B cell (primary cell): Measurements from ENCODE around the gene SPTBN2. TPM values are rescaled to one million over a fixed set of nuclear protein-coding genes. Genes with fewer than 3 reads are reported as not detected.

Experiments used
- ATAC-seq: fragments of 200-7000 bp; cut with Tn5 transposase; one replicate; pipeline ENCODE4 v1.10.0; 2021; ENCODE audit warnings: low read depth, mild to moderate bottlenecking, moderate number of reproducible peaks, moderate library complexity
- CTCF ChIA-PET: fragments of 350-600 bp; sonication (Branson Sonifier 250); formaldehyde crosslinking; loops from one replicate; lab custom pipeline; 2021; ENCODE audit warnings: antibody characterized with exemption, inconsistent platforms; lab: Charles Lee
- POLR2A ChIA-PET: fragments of 350-600 bp; sonication (Branson Sonifier 250); formaldehyde crosslinking; loops from one replicate; lab custom pipeline; 2021; ENCODE audit warnings: antibody characterized with exemption; lab: Charles Lee
- DNase-seq: peaks from one replicate; pipeline ENCODE4 v3.0.0; 2013
- H2AFZ ChIP-seq: 2 replicates; pipeline ENCODE4 v1.6.1; 2012; ENCODE audit warnings: mild to moderate bottlenecking, low read depth, low read length; ENCODE audit not compliant: insufficient read depth, poor library complexity, severe bottlenecking
- H3K27ac ChIP-seq, 2 donors: 1 replicate in 1 of 2; 2 replicates in 1 of 2; pipeline ENCODE4 v1.5.1; 2012 to 2013; ENCODE audit warnings: low read length in 2 of 2, mild to moderate bottlenecking in 2 of 2, moderate library complexity in 1 of 2
- H3K27me3 ChIP-seq, 4 experiments: fragments of 200-600 bp in 1 of 4; sonication (generic) in 1 of 4; replicated peaks in 1 of 4; 1 replicate in 2 of 4; 2 replicates in 2 of 4; pipeline versions ENCODE4 v1.6.1 to v1.7.0; 2013 to 2016; ENCODE audit warnings: low read length in 3 of 4, mild to moderate bottlenecking in 2 of 4, mixed read lengths in 1 of 4, moderate library complexity in 1 of 4; ENCODE audit not compliant: insufficient read depth in 4 of 4, control insufficient read depth in 3 of 4; ENCODE audit errors: control extremely low read depth in 1 of 4
- H3K36me3 ChIP-seq, 2 experiments: replicated peaks in 1 of 2; 1 replicate in 1 of 2; 2 replicates in 1 of 2; pipeline versions ENCODE4 v1.6.1 to v1.7.1; 2013; ENCODE audit warnings: low read length in 1 of 2; ENCODE audit not compliant: insufficient read depth in 2 of 2, control insufficient read depth in 1 of 2; ENCODE audit errors: control extremely low read depth in 1 of 2, extremely low read depth in 1 of 2
- H3K4me1 ChIP-seq, 2 donors: fragments of 200-600 bp in 1 of 2; sonication (generic) in 1 of 2; 1 replicate in 1 of 2; 2 replicates in 1 of 2; pipeline versions ENCODE4 v1.5.1 to v1.6.1; 2013 to 2017; ENCODE audit warnings: low read length in 2 of 2; ENCODE audit not compliant: control insufficient read depth in 2 of 2, insufficient read depth in 2 of 2
- H3K4me2 ChIP-seq: replicated peaks from 2 replicates; pipeline ENCODE3; 2012; ENCODE audit warnings: mild to moderate bottlenecking, low read depth, low read length; ENCODE audit not compliant: poor library complexity, severe bottlenecking
- H3K4me3 ChIP-seq, 5 experiments: fragments of 200-600 bp in 1 of 5; sonication (generic) in 1 of 5; 1 replicate in 3 of 5; 2 replicates in 2 of 5; pipeline versions ENCODE4 v1.5.1 to v1.7.0; 2011 to 2016; ENCODE audit warnings: low read length in 4 of 5, mild to moderate bottlenecking in 4 of 5, low read depth in 2 of 5, control low read depth in 1 of 5, moderate library complexity in 1 of 5; ENCODE audit not compliant: insufficient read depth in 1 of 5; ENCODE audit errors: control extremely low read depth in 1 of 5, extremely low read depth in 1 of 5
- H3K79me2 ChIP-seq: fragments of 200-600 bp; sonication (generic); one replicate; pipeline ENCODE4 v1.6.0; 2016; ENCODE audit warnings: low read length; ENCODE audit not compliant: control insufficient read depth, insufficient read depth
- H3K9ac ChIP-seq: fragments of 200-600 bp; sonication (generic); 2 replicates; pipeline ENCODE4 v1.6.1; 2017; ENCODE audit warnings: mild to moderate bottlenecking, low read length, moderate library complexity
- H3K9me3 ChIP-seq, 3 donors: one replicate each; pipeline versions ENCODE4 v1.6.1 to v1.7.1; 2013; ENCODE audit warnings: low read length in 2 of 3; ENCODE audit not compliant: control insufficient read depth in 2 of 3, insufficient read depth in 1 of 3; ENCODE audit errors: control extremely low read depth in 1 of 3
- H4K20me1 ChIP-seq: 2 replicates; pipeline ENCODE4 v1.6.0; 2012; ENCODE audit warnings: mild to moderate bottlenecking, low read length; ENCODE audit not compliant: insufficient read depth, control insufficient read depth, poor library complexity, severe bottlenecking
- H3K27ac Mint-ChIP-seq: one replicate; pipeline ENCODE4 v1.8.0; 2021; ENCODE audit warnings: mixed read lengths
- H3K27me3 Mint-ChIP-seq: one replicate; pipeline ENCODE4 v1.8.0; 2021; ENCODE audit warnings: mixed read lengths
- H3K4me1 Mint-ChIP-seq: one replicate; pipeline ENCODE4 v1.8.0; 2021; ENCODE audit warnings: mixed read lengths
- H3K4me3 Mint-ChIP-seq: one replicate; pipeline ENCODE4 v1.8.0; 2021; ENCODE audit warnings: mixed read lengths
- H3K9me3 Mint-ChIP-seq: one replicate; pipeline ENCODE4 v1.8.0; 2022; ENCODE audit warnings: mixed read lengths; ENCODE audit not compliant: insufficient read depth
- CTCF ChIP-seq: fragments of 200-600 bp; IDR thresholded peaks from one replicate; pipeline ENCODE4 v1.8.0; 2022; ENCODE audit warnings: antibody characterized with exemption, mild to moderate bottlenecking
- EZH2 ChIP-seq: IDR thresholded peaks from 2 replicates; pipeline ENCODE4 v1.6.1; 2012; ENCODE audit warnings: borderline replicate concordance, low read depth, mild to moderate bottlenecking, moderate library complexity, low read length; ENCODE audit not compliant: insufficient read depth, poor library complexity, severe bottlenecking
- WGBS: methylation state at CpG from one replicate; pipeline ENCODE4 v1.1.5; 2013; ENCODE audit warnings: missing lambda C conversion rate; ENCODE audit not compliant: insufficient coverage; 5-methylcytosine and 5-hydroxymethylcytosine counted together
- intact Hi-C: fragments of 100-400 bp; cut with micrococcal nuclease; formaldehyde crosslinking; loops from one replicate; pipeline ENCODE4 v1.10.0; 2022
- polyA plus RNA-seq: library from polyadenylated mRNA; depleted of rRNA; stranded (reverse); fragments of >200 nt; gene quantifications from 2 replicates; pipeline ENCODE4 v1.2.3, GENCODE V29; 2012
- total RNA-seq, 2 donors: library from RNA; stranded (reverse); fragments of 120-200 nt in 1 of 2; gene quantifications; 1 replicate in 1 of 2; 2 replicates in 1 of 2; pipeline versions ENCODE4 v1.2.3 to v1.2.4, GENCODE V29; 2013 to 2022

The SPTBN2 gene
- total and polyA plus RNA-seq, 2 donors (not counting 1 experiment from before 2014, with no cell fraction given), result 0.67 to 1.2 TPM

GRCh38 chr11:66694732-66695207 lies 34.2 kb downstream of the SPTBN2 start:
- no peaks in the 10 kb centered on the region for H3K27me3 ChIP-seq
- Mint-ChIP-seq H3K4me1 (peaks cover 4% of the 10 kb centered on the region), H3K4me3 (no peak overlapping the region), H3K9me3 (no peaks in the 10 kb centered on the region), H3K27ac (no peak overlapping the region), H3K27me3 (no peaks in the 10 kb centered on the region)
- WGBS, result 23% methylated on average over 6 of the region's 6 CpGs
- ATAC-seq, result peak; percentile 92
- POLR2A ChIA-PET, result interaction anchor here (0.8 to 2.4 kb wide), 2 partner anchors 139 to 359 kb away, joined by 6 read pairs; partner anchors contain the start of gene RIN1
- H3K9ac ChIP-seq, result no peak overlapping the region
- H4K20me1 ChIP-seq, result no peaks in the 10 kb centered on the region
- H3K4me1 ChIP-seq, result peaks cover 3 to 5% of the 10 kb centered on the region in 2 donors
- H3K27ac ChIP-seq, result no peak overlapping the region
- peak; percentile 88 for DNase-seq
- intact Hi-C loops, result loop anchor here (1.0 kb wide), 2 partner anchors 174 to 282 kb away; no protein-coding TSS in a partner anchor
- CTCF ChIA-PET, result interaction anchor here (0.7 to 10.4 kb wide), 22 partner anchors 9 to 386 kb away, joined by 3 to 182 read pairs (median 4); partner anchors contain the start of gene RBM4B
- H3K4me2 ChIP-seq, result peak overlapping the region; percentile 31
- no peaks in the 10 kb centered on the region for H3K79me2 ChIP-seq
- H3K4me3 ChIP-seq, result no peak overlapping the region
- TF ChIP-seq CTCF (peak; percentile 95), EZH2 (no peak)
- peak overlapping the region; percentile 44 for H2AFZ ChIP-seq
- peaks cover 0 to 7% (median 0%) of the 10 kb centered on the region in 3 donors for H3K9me3 ChIP-seq
- no peaks in the 10 kb centered on the region for H3K36me3 ChIP-seq

GRCh38 chr11:66694056-66694410 lies 35.0 kb downstream of the SPTBN2 start:
- ATAC-seq (no peak), DNase-seq (no peak)
- Mint-ChIP-seq H3K9me3 (no peaks in the 10 kb centered on the region), H3K4me1 (peaks cover 4% of the 10 kb centered on the region), H3K27ac (no peak overlapping the region), H3K4me3 (no peak overlapping the region), H3K27me3 (no peaks in the 10 kb centered on the region)
- no peaks in the 10 kb centered on the region for H3K36me3 ChIP-seq
- ChIA-PET POLR2A (interaction anchor here (2.4 kb wide), 1 partner anchor 140 kb away, joined by 6 read pairs; no protein-coding TSS in a partner anchor), CTCF (interaction anchor here (0.7 to 10.4 kb wide), 7 partner anchors 14 to 287 kb away, joined by 3 to 182 read pairs (median 3); no protein-coding TSS in a partner anchor)
- H3K9ac ChIP-seq, result no peak overlapping the region
- H4K20me1 ChIP-seq, result no peaks in the 10 kb centered on the region
- H3K27ac ChIP-seq, result no peak overlapping the region
- no peak overlapping the region for H3K4me3 ChIP-seq
- no peak overlapping the region for H2AFZ ChIP-seq
- H3K4me1 ChIP-seq, result peaks cover 3 to 5% of the 10 kb centered on the region in 2 donors
- H3K9me3 ChIP-seq, result no peaks in the 10 kb centered on the region
- H3K79me2 ChIP-seq, result no peaks in the 10 kb centered on the region
- 91% methylated on average over 12 of the region's 13 CpGs for WGBS
- intact Hi-C loops, result loop anchor here (1.0 kb wide), 2 partner anchors 174 to 282 kb away; no protein-coding TSS in a partner anchor
- TF ChIP-seq CTCF, result no peak
- TF ChIP-seq EZH2, result no peak
- H3K27me3 ChIP-seq, result no peaks in the 10 kb centered on the region
- H3K4me2 ChIP-seq, result no peak overlapping the region
